NCI-H345 (cell line): ENCODE results near the gene OR10J1.
"Not testable (repeated sequence)": the region's sequence is repeated elsewhere in the genome, so short reads cannot be mapped to it uniquely, and the experiment has no call there.

ENCODE experiments used
- DNase-seq: peaks from one replicate; lab custom pipeline; 2025; lab: John Stamatoyannopoulos, UW

OR10J1 gene

GRCh38 chr1:159439422-159439821 is at the start of gene OR10J1:
TSS of gene OR10J1 (plus strand) at chr1:159439722. CDS start at chr1:159439792, 70 bp downstream.
- DNase-seq, result no peak

GRCh38 chr1:159406821-159407220 is 32.7 kb upstream of the OR10J1 start:
- DNase-seq, result no peak

DNA sequence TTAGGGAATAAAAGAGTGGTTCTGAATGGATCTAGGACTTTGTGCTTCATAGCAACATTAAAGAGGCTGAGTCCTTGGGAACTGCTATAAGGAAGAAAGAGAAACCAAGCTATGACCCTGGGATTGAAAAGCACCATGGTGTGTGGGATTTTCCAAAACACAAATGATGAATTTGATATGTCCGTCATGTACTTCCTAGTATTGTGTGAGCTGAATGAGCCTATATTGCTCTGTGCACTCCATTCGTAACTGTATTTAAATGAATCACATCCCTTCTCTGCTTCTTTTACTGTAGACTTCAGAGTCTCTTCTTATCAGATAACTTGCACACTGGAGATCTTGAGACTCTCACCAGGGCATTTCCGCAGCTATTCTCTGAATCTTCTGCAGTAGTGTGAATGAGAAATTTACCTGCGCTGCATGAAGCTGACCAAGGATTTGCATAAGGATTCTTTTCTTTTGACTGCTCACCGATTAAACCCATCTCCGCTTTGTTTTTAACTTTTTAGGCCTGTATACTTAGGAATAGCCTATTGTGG is 30.6 kb upstream of the OR10J1 start:
- no peak for DNase-seq

DNA sequence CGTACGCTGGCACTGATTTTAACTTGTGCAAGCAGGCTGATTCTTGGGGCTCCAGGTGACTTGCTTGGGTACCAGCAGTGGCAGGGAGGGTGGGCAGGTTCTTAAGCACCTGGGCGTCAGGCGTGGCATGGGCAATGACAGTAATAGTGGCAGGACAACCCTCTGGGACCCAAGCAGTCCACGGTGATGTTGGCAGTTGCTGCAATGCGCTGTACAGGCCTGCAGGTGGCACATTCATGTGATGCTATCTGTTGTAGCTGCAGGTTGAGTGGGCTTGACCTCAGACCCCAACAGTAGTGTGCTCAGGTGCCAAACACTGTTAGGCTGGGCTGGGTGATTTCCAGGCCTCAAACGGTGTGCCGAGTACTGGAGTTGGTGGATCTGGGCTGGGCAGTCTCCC is 17.7 kb upstream of the OR10J1 start:
- DNase-seq, result no peak

DNA sequence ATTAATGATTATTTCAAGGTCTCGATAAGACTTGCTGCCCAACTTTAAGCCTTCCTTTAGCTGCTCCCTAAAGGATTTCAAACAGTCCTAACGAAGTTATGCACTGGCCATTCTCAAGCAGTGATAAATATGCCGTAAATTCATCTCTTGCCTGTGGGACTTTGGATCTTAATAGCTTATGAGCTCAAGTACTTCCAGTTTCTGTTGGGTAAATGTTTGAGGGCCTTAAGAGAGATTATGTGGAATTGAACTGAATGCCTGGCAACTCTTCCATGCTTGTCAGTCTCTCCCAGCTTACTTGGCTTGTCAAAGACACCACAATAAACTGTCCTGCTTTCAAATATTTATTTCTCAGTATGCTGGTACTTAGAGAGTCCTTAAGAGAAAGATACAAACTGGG is 11.0 kb upstream of the OR10J1 start:
- no peak for DNase-seq

DNA sequence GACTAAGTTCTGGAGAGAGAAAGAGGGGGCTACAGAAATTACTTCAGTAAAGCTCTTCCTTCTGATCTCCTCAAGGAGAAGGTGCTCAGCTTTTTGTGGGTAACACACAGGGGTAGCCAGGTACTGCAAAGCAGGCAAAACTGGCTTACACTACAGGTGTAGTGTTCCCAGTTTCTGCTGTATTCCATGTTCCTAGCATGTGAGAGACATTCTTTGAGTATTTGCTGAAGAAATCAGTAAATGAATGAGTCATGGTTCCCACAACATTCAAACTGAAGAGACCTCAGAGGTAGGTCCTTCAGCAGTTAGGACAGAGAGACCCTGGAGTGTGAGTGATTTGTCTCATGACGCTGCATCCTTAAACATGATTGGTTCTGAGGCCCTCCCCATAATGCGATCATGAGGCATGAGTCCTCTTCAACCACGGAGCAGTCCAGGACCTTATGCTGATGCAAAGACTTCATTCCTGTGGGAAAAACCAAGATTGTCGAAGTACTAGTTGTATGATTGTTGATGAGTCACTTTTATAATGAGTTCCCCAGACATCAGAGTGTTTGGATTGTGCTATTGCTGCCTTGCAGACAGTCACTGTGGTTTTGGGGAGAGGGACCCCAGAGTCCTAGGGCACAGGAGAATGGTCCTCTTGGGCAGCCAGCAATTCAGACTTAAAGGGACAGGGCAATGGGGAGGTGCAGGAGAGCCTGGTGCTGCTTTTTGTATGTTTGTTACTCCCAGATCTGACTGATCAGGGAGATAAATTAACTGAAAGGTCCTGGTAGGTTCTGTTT is 10.3 kb upstream of the OR10J1 start:
- DNase-seq, result no peak

GRCh38 chr1:159430985-159431384 is 8.5 kb upstream of the OR10J1 start:
- DNase-seq, result no peak

- DNase-seq, result no peak
Observed at GRCh38 chr1:159431904-159432303, 7.6 kb upstream of the OR10J1 start, which contains the start of gene OR10J4. TSS of gene OR10J4 (plus strand) at chr1:159432204.

GRCh38 chr1:159436469-159436868 is 3.1 kb upstream of the OR10J1 start:
- DNase-seq, result no peak

GRCh38 chr1:159441360-159441759 is 1.8 kb downstream of the OR10J1 start:
- DNase-seq, result no peak

- DNase-seq, result no peak
Observed at GRCh38 chr1:159442428-159442827, 2.9 kb downstream of the OR10J1 start.

- DNase-seq, result no peak
Observed at GRCh38 chr1:159443066-159443750, 3.7 kb downstream of the OR10J1 start.

- no peak for DNase-seq
Observed at GRCh38 chr1:159444511-159444910, 5.0 kb downstream of the OR10J1 start.

GRCh38 chr1:159448181-159448580 is 8.7 kb downstream of the OR10J1 start:
- DNase-seq, result no peak

DNA sequence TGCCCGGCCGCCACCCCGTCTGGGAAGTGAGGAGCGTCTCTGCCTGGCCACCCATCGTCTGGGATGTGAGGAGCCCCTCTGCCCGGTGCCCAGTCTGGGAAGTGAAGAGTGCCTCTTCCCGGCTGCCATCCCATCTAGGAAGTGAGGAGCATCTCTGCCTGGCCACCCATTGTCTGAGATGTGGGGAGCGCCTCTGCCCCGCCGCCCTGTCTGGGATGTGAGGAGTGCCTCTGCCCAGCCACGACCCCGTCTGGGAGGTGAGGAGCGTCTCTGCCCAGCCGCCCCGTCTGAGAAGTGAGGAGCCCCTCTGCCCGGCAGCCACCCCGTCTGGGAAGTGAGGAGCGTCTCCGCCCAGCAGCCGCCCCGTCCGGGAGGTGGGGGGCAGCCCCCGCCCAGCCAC is 10.1 kb downstream of the OR10J1 start:
- not testable (repeated sequence) for DNase-seq

- no peak for DNase-seq
Observed at GRCh38 chr1:159459551-159459950, 20.0 kb downstream of the OR10J1 start.

- no peak for DNase-seq
Observed at GRCh38 chr1:159465191-159465603, 25.7 kb downstream of the OR10J1 start.

- DNase-seq, result no peak
Observed at GRCh38 chr1:159468321-159468720, 28.8 kb downstream of the OR10J1 start.

DNA sequence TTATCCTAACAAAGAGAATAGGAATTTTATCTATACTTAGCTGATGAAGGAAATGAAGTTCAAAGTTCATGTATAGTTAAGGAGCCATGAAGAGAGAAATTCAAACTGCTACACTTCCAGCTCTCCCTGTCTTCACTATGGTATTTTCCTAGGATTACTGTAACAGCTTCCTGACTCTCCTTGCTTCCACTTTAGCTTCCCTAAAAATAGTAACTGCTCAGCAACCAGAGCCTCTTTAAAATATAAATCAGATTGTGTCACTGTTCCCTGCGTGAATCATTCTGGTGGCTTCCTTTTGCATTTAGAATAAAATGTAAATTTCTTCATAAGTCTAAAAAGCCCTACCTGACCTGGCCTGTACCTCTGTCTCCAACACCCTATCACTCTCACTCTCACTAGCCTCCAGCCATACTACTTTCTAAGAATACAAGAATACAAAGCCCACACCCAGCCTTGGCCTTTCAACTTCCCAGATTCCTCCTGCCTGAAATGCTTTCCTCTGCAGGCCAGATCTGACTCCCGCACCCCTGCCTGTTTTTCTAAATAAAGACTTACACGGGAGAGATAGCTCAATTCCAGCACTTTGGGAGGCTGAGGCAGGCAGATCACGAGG is 30.5 kb downstream of the OR10J1 start:
- DNase-seq, result no peak

DNA sequence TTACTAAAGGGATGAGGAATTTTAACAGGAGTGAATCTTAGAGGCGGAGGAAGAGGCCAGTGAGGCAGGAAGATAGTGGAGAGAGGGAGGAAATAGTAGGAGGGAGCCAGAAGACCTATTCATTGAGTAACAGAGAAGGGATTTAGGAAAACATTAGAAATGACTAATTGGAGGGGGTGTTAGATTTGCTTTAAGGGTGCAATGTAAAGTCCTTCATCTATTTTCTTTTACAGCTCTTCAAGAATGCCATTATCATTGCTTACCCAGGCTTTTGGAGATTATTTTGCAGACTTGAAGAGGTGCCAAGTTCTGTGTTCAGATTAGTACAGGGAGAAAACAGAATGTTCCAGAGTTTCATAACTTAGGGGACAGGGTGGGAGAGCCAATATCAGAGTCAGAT is 33.8 kb downstream of the OR10J1 start:
- DNase-seq, result no peak

DNA sequence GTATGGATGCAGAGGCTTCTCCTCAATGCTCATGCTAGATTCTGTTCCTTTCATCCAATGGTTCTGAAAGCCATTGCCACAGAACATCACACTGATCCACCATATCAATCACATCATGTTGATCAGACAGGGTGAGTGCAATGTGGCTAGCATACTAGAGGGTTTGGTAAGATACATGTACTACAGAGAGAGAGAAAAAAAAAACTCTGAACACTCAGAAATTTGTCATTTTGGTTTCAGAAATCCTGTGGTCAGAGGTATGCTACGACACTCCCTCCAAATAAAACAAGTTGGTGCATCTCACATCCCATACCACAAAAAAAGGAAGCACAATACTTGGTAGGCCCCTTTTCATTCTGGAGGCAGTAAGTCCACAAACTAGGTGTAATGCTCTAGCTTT is 35.4 kb downstream of the OR10J1 start:
- no peak for DNase-seq

DNA sequence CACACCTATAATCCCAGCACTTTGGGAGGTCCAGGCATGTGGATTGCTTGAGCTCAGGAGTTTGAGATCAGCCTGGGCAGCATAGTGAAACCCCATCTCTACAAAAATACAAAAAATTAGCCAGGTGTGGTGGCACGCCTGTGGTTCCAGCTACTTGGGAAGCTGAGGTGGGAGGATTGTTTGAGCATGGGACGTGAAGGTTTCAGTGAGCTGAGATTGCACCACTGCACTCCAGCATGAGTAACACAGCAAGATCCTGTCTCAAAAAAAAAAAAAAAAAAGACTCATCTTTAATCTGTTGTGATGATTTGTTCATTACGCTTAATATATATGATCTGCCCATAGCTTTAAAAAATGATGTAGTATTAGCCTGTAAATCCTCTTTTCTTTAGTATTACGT is 44.0 kb downstream of the OR10J1 start:
- DNase-seq, result no peak
